Measurements from ENCODE around the gene TEX54. TPM values are rescaled to one million over a fixed set of nuclear protein-coding genes. Genes with fewer than 3 reads are reported as not detected.
"Not testable (repeated sequence)": the region's sequence is repeated elsewhere in the genome, so short reads cannot be mapped to it uniquely, and the experiment has no call there.

TEX54 gene
- total and polyA plus RNA-seq, 8 donors = not detected

DNA sequence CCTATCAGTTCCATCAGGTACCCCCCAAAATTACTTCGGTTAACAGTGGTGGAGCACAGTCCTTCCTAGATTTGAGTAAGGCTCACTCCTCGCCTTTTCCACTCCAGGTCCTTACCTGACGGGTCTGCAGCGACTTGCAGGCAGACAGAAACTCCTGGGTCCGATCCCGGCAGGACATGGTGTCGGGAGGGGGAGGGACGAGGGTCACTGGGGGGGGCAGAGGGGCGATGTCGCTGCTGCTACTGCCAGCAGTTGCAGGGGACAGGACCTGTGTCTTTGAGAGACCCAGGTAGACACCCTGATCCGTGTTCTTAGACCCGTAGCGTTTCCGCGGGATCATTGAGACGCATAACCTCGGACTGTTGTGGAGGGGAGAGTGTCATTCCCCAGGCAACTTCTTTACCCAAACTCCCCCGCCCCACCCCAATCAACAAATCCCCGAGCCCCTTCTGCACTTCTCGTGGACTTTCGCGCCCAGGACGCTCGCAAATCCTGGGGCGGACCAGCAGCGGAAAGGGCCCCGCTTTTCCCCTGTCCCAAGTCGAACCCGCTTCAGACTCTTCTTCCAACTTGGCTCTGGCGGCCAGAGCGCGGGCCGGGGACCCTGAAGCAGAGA lies 1.6 kb downstream of the TEX54 start:
- H3K27ac ChIP-seq = peak overlapping the region; percentile 95 to 99 (median 98)
- H3K9me3 ChIP-seq = no peaks in the 10 kb centered on the region
- H3K36me3 ChIP-seq = peaks cover 34 to 66% (median 59%) of the 10 kb centered on the region in 4 donors
- intact Hi-C loops (cut with DNase I; ENCODE audit: low total_unique reads) = loop anchor here (10.0 kb wide), 1 partner anchor 46 kb away; the partner anchor contains the start of gene TMEM179B
- H3K27me3 ChIP-seq = no peaks in the 10 kb centered on the region
- H3K4me1 ChIP-seq = peaks cover 30 to 61% (median 52%) of the 10 kb centered on the region in 4 donors
- 0 to 1% (median 1%) methylated on average over 24 to 33 of the region's 33 CpGs for WGBS, 5 donors
- H3K4me3 ChIP-seq = peak overlapping the region; percentile 67 to 91 (median 84)
- no peak for TF ChIP-seq EP300 (IDR thresholded peaks at IDR 0.05)
- TF ChIP-seq POLR2AphosphoS5 (IDR thresholded peaks at IDR 0.05) = no peak
- no peak for TF ChIP-seq POLR2A (IDR thresholded peaks at IDR 0.05)
- TF ChIP-seq, protein P1, sequence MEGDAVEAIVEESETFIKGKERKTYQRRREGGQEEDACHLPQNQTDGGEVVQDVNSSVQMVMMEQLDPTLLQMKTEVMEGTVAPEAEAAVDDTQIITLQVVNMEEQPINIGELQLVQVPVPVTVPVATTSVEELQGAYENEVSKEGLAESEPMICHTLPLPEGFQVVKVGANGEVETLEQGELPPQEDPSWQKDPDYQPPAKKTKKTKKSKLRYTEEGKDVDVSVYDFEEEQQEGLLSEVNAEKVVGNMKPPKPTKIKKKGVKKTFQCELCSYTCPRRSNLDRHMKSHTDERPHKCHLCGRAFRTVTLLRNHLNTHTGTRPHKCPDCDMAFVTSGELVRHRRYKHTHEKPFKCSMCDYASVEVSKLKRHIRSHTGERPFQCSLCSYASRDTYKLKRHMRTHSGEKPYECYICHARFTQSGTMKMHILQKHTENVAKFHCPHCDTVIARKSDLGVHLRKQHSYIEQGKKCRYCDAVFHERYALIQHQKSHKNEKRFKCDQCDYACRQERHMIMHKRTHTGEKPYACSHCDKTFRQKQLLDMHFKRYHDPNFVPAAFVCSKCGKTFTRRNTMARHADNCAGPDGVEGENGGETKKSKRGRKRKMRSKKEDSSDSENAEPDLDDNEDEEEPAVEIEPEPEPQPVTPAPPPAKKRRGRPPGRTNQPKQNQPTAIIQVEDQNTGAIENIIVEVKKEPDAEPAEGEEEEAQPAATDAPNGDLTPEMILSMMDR (IDR thresholded peaks at IDR 0.05) = no peak
- no peak for DNase-seq

DNA sequence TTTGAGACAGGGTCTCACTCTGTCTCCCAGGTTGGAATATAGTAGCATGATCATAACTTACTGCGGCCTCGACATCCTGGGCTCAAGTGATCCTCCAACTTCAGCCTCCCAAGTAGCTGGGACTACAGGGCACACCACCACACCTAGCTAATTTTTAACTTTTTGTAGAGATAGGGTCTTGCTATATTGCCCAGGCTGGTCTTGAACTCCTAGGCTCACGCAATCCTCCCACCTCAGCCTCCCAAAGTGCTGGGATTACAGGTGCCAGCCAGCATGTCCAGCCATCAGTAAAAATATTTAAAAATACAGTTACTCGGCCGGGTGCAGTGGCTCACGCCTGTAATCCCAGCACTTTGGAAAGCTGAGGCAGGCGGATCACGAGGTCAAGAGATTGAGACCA lies 4.5 kb downstream of the TEX54 start:
- H3K27me3 ChIP-seq; DNase-seq; H3K9me3 ChIP-seq; intact Hi-C loops (cut with DNase I; ENCODE audit: low total_unique reads); H3K27ac ChIP-seq; H3K4me3 ChIP-seq: not testable (repeated sequence)
- WGBS, 5 donors = 94 to 98% (median 96%) methylated on average over 8 of the region's 8 CpGs
- Histone ChIP-seq H3K4me1 (peaks cover 20 to 44% (median 40%) of the 10 kb centered on the region in 4 donors), H3K36me3 (peaks cover 45 to 67% (median 61%) of the 10 kb centered on the region in 4 donors)

DNA sequence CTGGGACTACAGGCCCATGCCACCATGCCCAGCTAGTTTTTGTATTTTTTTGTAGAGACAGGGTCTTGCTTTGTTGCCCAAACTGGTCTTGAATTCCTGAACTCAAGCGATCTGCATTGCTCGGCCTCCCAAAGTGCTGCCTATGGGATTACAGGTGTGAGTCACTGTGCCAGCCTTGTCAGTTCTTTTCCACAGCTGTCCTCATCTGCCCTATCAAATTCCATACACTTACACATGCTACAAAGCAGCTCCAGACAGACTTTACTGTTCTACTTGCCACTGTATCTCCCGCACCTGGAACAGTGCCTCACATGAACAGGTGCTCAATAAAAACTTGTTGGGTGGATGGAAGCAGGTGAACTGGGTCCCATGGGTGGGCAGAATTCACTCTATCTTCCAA lies 9.0 kb downstream of the TEX54 start:
- Histone ChIP-seq H3K9me3 (no peaks in the 10 kb centered on the region), H3K36me3 (peaks cover 82 to 100% (median 99%) of the 10 kb centered on the region in 4 donors), H3K27me3 (no peaks in the 10 kb centered on the region), H3K4me1 (peaks cover 4 to 12% (median 8%) of the 10 kb centered on the region in 4 donors), H3K4me3 (no peak overlapping the region), H3K27ac (no peak overlapping the region)
- no peak for DNase-seq
- 87 to 100% (median 88%) methylated on average over 3 of the region's 3 CpGs for WGBS, 5 donors
- intact Hi-C loops (cut with DNase I; ENCODE audit: low total_unique reads) = no loop called here
- no peak for TF ChIP-seq POLR2AphosphoS5 (IDR thresholded peaks at IDR 0.05)
- TF ChIP-seq POLR2A (IDR thresholded peaks at IDR 0.05) = no peak
- TF ChIP-seq, protein P1 (IDR thresholded peaks at IDR 0.05) = no peak

GRCh38 chr11:62817129-62817528 lies 15.5 kb downstream of the TEX54 start:
- Histone ChIP-seq H3K27ac (peak overlapping the region in 2 of 5 donors; percentile 39 to 53), H3K9me3 (no peaks in the 10 kb centered on the region), H3K4me1 (no peaks in the 10 kb centered on the region), H3K27me3 (no peaks in the 10 kb centered on the region), H3K4me3 (no peak overlapping the region), H3K36me3 (peaks cover 32 to 93% (median 88%) of the 10 kb centered on the region in 4 donors)
- TF ChIP-seq POLR2A (IDR thresholded peaks at IDR 0.05) = no peak
- DNase-seq = no peak
- WGBS, 5 donors = 84 to 94% (median 91%) methylated on average over 4 of the region's 4 CpGs
- intact Hi-C loops (cut with DNase I; ENCODE audit: low total_unique reads) = no loop called here

GRCh38 chr11:62816557-62816956 lies 16.1 kb downstream of the TEX54 start:
- Histone ChIP-seq H3K27me3 (no peaks in the 10 kb centered on the region), H3K27ac (peak overlapping the region in 2 of 5 donors; percentile 39 to 53), H3K4me3 (no peak overlapping the region), H3K9me3 (no peaks in the 10 kb centered on the region), H3K36me3 (peaks cover 26 to 87% (median 83%) of the 10 kb centered on the region in 4 donors), H3K4me1 (no peaks in the 10 kb centered on the region)
- 75 to 91% (median 87%) methylated on average over 8 of the region's 8 CpGs for WGBS, 5 donors
- DNase-seq = no peak
- TF ChIP-seq EP300 (IDR thresholded peaks at IDR 0.05) (no peak), POLR2A (IDR thresholded peaks at IDR 0.05) (no peak), POLR2AphosphoS5 (IDR thresholded peaks at IDR 0.05) (no peak)
- TF ChIP-seq, protein P1 (IDR thresholded peaks at IDR 0.05) = no peak
- intact Hi-C loops (cut with DNase I; ENCODE audit: low total_unique reads) = no loop called here

Measured in stomach (tissue), 9 donors.